ENCODE results near the gene COL4A2. TPM values are rescaled to one million over a fixed set of nuclear protein-coding genes. Genes with fewer than 3 reads are reported as not detected.

Gene COL4A2
- polyA plus RNA-seq, 1 donor (not counting 4 experiments of a cell fraction or from before 2014, with no cell fraction given) = 30.7 TPM

DNA sequence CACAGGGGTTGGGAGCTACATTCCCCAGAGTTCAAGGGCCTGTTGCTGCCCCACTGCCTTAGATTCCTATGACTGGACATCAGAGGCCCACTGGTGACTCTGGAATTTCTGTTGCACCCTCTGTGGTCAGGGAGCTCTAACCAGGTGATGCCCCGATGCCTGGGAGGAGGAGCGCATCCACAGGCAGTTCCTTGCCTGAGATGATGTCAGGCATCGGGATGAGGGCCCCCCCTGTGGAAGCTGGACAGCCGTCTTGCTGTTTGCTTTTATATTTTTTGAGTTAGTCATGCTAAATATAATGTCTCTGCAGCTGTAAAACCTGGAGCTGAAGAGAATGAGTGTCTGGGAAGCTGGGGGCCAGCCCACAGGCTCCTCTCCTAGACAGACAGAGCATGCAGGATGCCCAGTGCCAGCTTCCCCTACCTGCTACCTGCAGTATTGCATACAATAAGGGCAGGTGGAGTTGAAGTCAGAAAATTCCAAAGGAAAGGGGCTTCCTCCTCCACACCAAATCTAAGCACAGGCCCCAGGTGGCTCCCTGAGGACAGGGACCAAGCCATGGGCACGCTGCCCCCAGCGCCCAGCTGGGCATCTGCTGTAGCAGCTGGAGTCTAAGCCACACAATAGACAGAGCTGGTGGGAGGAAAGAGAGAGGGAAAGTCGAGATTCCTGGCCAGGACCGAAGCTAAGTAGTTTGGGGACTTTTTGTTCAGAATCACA is 16.2 kb downstream of the COL4A2 start:
- no peaks in the 10 kb centered on the region for H3K9me1 ChIP-seq (ENCODE audit: control insufficient read depth, extremely low read depth, insufficient read depth, low read length)
- no peaks in the 10 kb centered on the region for H3K9me3 ChIP-seq (ENCODE audit: control insufficient read depth, low read depth, low read length)
- H3K9ac ChIP-seq (ENCODE audit: control insufficient read depth, extremely low read depth, insufficient read depth, low read length) = no peak overlapping the region
- peaks cover 26% of the 10 kb centered on the region for H3K4me1 ChIP-seq (ENCODE audit: control insufficient read depth, extremely low read depth, insufficient read depth, low read length)
- no peak for TF ChIP-seq EZH2 (IDR thresholded peaks at IDR 0.05; ENCODE audit: low read length)
- TF ChIP-seq, protein P1, sequence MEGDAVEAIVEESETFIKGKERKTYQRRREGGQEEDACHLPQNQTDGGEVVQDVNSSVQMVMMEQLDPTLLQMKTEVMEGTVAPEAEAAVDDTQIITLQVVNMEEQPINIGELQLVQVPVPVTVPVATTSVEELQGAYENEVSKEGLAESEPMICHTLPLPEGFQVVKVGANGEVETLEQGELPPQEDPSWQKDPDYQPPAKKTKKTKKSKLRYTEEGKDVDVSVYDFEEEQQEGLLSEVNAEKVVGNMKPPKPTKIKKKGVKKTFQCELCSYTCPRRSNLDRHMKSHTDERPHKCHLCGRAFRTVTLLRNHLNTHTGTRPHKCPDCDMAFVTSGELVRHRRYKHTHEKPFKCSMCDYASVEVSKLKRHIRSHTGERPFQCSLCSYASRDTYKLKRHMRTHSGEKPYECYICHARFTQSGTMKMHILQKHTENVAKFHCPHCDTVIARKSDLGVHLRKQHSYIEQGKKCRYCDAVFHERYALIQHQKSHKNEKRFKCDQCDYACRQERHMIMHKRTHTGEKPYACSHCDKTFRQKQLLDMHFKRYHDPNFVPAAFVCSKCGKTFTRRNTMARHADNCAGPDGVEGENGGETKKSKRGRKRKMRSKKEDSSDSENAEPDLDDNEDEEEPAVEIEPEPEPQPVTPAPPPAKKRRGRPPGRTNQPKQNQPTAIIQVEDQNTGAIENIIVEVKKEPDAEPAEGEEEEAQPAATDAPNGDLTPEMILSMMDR (optimal IDR thresholded peaks at IDR 0.05 in 1 of 3, IDR thresholded peaks at IDR 0.05 in 1 of 3, conservative IDR thresholded peaks at IDR 0.05 in 1 of 3; ENCODE audit: extremely low read depth in 1 of 3, insufficient read depth in 2 of 3, low read length in 3 of 3) = peak in 2 of 3 experiments; percentile 25 to 38
- FAIRE-seq (no peak), DNase-seq (ENCODE audit: low read depth, low spot score) (no peak)
- dilution Hi-C loops (cut with MboI; ENCODE audit: extremely low pct_ligation_motif_present, low sequenced_read_pairs) = no loop called here
- no peaks in the 10 kb centered on the region for H4K20me1 ChIP-seq (ENCODE audit: control insufficient read depth, extremely low read depth, insufficient read depth, low read length)
- no peak overlapping the region for H3K27ac ChIP-seq (ENCODE audit: control insufficient read depth, insufficient read depth, low read length)
- no peak overlapping the region for H3K4me2 ChIP-seq (ENCODE audit: control insufficient read depth, extremely low read depth, insufficient read depth, low read depth, low read length)
- no peak overlapping the region for H2AFZ ChIP-seq (ENCODE audit: control insufficient read depth, low read length)
- H3K27me3 ChIP-seq (ENCODE audit: control insufficient read depth, extremely low read depth, insufficient read depth, low read length) = no peaks in the 10 kb centered on the region
- no peak overlapping the region for H3K4me3 ChIP-seq (ENCODE audit: control insufficient read depth in 2 of 3, extremely low read depth in 1 of 3, insufficient read depth in 2 of 3, low read depth in 1 of 3, low read length in 3 of 3)
- H3K36me3 ChIP-seq (ENCODE audit: control insufficient read depth in 2 of 2, extremely low read depth in 1 of 2, insufficient read depth in 2 of 2, low read length in 2 of 2) = peaks cover 0 to 5% of the 10 kb centered on the region in 2 experiments
- H3K79me2 ChIP-seq (ENCODE audit: control insufficient read depth, insufficient read depth, low read length) = peaks cover 75% of the 10 kb centered on the region

DNA sequence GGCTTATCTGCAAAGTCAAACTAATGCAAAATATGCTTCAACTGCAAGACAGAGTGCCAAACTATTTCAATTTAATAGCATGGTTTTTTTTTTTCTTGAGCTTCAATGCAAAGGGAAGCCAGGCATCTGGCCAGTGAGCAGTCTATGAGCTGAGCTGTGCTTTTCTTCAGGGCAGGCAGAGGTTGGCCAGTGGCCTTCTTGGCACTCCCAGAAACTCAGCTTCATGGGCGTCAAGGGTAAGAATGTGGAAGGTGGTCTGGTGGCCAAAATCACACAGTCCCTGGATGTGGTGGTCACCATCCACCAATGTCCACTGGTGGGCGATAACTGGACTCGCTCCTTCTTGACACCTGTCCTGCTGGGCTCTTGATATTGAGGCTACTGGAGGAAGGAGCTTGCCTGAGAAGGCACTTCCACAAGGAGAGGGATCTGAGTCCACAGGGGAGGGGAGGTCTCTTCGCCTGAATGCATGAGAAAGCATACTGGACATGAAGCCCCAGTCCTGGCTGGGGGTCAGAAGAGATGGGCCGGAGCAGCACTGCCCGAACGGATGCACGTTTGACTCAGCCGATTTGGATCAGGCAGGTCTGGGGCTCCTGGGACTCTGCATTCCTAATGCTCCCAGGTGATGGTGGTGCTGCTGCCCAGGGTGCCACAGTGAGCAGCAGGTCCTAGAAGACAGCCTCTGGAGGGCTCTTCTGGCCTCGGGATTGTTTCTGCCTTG is 17.1 kb downstream of the COL4A2 start:
- Histone ChIP-seq H3K4me2 (ENCODE audit: control insufficient read depth, extremely low read depth, insufficient read depth, low read depth, low read length) (no peak overlapping the region), H3K36me3 (ENCODE audit: control insufficient read depth in 2 of 2, extremely low read depth in 1 of 2, insufficient read depth in 2 of 2, low read length in 2 of 2) (peaks cover 0 to 5% of the 10 kb centered on the region in 2 experiments), H4K20me1 (ENCODE audit: control insufficient read depth, extremely low read depth, insufficient read depth, low read length) (no peaks in the 10 kb centered on the region), H3K9me3 (ENCODE audit: control insufficient read depth, low read depth, low read length) (no peaks in the 10 kb centered on the region), H2AFZ (ENCODE audit: control insufficient read depth, low read length) (no peak overlapping the region), H3K79me2 (ENCODE audit: control insufficient read depth, insufficient read depth, low read length) (peaks cover 75% of the 10 kb centered on the region), H3K9ac (ENCODE audit: control insufficient read depth, extremely low read depth, insufficient read depth, low read length) (no peak overlapping the region), H3K27ac (ENCODE audit: control insufficient read depth, insufficient read depth, low read length) (no peak overlapping the region), H3K4me1 (ENCODE audit: control insufficient read depth, extremely low read depth, insufficient read depth, low read length) (peaks cover 20% of the 10 kb centered on the region), H3K27me3 (ENCODE audit: control insufficient read depth, extremely low read depth, insufficient read depth, low read length) (no peaks in the 10 kb centered on the region), H3K9me1 (ENCODE audit: control insufficient read depth, extremely low read depth, insufficient read depth, low read length) (no peaks in the 10 kb centered on the region), H3K4me3 (ENCODE audit: control insufficient read depth in 2 of 3, extremely low read depth in 1 of 3, insufficient read depth in 2 of 3, low read depth in 1 of 3, low read length in 3 of 3) (no peak overlapping the region)
- no peak for TF ChIP-seq EZH2 (IDR thresholded peaks at IDR 0.05; ENCODE audit: low read length)
- TF ChIP-seq, protein P1 (optimal IDR thresholded peaks at IDR 0.05 in 1 of 3, IDR thresholded peaks at IDR 0.05 in 1 of 3, conservative IDR thresholded peaks at IDR 0.05 in 1 of 3; ENCODE audit: extremely low read depth in 1 of 3, insufficient read depth in 2 of 3, low read length in 3 of 3) = no peak
- dilution Hi-C loops (cut with MboI; ENCODE audit: extremely low pct_ligation_motif_present, low sequenced_read_pairs) = no loop called here
- FAIRE-seq = no peak
- no peak for DNase-seq (ENCODE audit: low read depth, low spot score)

All from keratinocyte (primary cell).